Measurements from ENCODE around the gene NSMCE4A. TPM values are rescaled to one million over a fixed set of nuclear protein-coding genes. Genes with fewer than 3 reads are reported as not detected.

Gene NSMCE4A
- total and polyA plus RNA-seq, 9 of the 15 experiments (the other 6 are each of a cell fraction or from before 2014, with no cell fraction given) = 8.4 to 88.5 (median 46.4) TPM

GRCh38 chr10:121998462-121998861 lies 23.4 kb upstream of the NSMCE4A start (continued):
- no peak for TF ChIP-seq PHF20 (IDR thresholded peaks at IDR 0.05; ENCODE audit: partially characterized antibody)

GRCh38 chr10:121994429-121994941 lies 19.5 kb upstream of the NSMCE4A start:
- no peak overlapping the region for H2AFZ ChIP-seq (ENCODE audit: low read depth, low read length)
- DNase-seq (ENCODE audit: extremely low read depth in 1 of 4, low spot score in 3 of 4) = no peak
- 3% methylated on average over 7 of the region's 10 CpGs for WGBS (ENCODE audit: insufficient coverage, low coverage, missing lambda C conversion rate)
- H3K27me3 ChIP-seq (ENCODE audit: control insufficient read depth in 2 of 2, insufficient read depth in 2 of 2, low read length in 2 of 2) = peaks cover 6 to 26% of the 10 kb centered on the region in 2 experiments; a peak in 3 of 5 replicates
- no peaks in the 10 kb centered on the region for H3K79me2 ChIP-seq (ENCODE audit: control insufficient read depth, insufficient read depth, low read length)
- no peaks in the 10 kb centered on the region for H3K9me1 ChIP-seq (ENCODE audit: control insufficient read depth, insufficient read depth, low read length)
- H3K4me1 ChIP-seq (replicated peaks in 1 of 2; ENCODE audit: control insufficient read depth in 2 of 2, insufficient read depth in 2 of 2, low read length in 2 of 2) = no peaks in the 10 kb centered on the region
- H3K9ac ChIP-seq (ENCODE audit: insufficient read depth in 1 of 2, low read depth in 2 of 2, low read length in 2 of 2) = no peak overlapping the region
- H3K9me3 ChIP-seq (replicated peaks; ENCODE audit: control insufficient read depth, insufficient read depth, low read depth, low read length) = no peaks in the 10 kb centered on the region; the same call in 1 of the 2 replicates
- no peak overlapping the region for H3K27ac ChIP-seq (ENCODE audit: extremely low read depth, low read depth, low read length)
- no TSS peak for BruUV-seq (replicated peaks)
- no peaks in the 10 kb centered on the region for H4K20me1 ChIP-seq (replicated peaks; ENCODE audit: control insufficient read depth, insufficient read depth, low read length)
- POLR2A ChIA-PET = no interaction called here
- no peak overlapping the region for H3K4me3 ChIP-seq
- no peak for TF ChIP-seq KDM2B (CRISPR knock-in tag; IDR thresholded peaks at IDR 0.05)
- no peak for TF ChIP-seq XRCC3 (IDR thresholded peaks at IDR 0.05)
- TF ChIP-seq SLC30A9 (CRISPR knock-in tag; IDR thresholded peaks at IDR 0.05) = no peak
- TF ChIP-seq ZBTB5 (IDR thresholded peaks at IDR 0.05) = no peak
- TF ChIP-seq EGR1 (conservative IDR thresholded peaks at IDR 0.05) = no peak
- no peak for TF ChIP-seq RBFOX2 (IDR thresholded peaks at IDR 0.05; ENCODE audit: low read depth, low read length)
- no peak for TF ChIP-seq PHF21A (IDR thresholded peaks at IDR 0.05; ENCODE audit: borderline replicate concordance, low read depth)
- TF ChIP-seq SAFB2 (IDR thresholded peaks at IDR 0.05; ENCODE audit: borderline replicate concordance, low read depth, low read length, severe bottlenecking) = no peak
- no peak for TF ChIP-seq KAT7 (CRISPR knock-in tag; IDR thresholded peaks at IDR 0.05; ENCODE audit: borderline replicate concordance)
- no peak for TF ChIP-seq XRCC5 (IDR thresholded peaks at IDR 0.05; ENCODE audit: low read depth, low read length)
- TF ChIP-seq HMBOX1 (IDR thresholded peaks at IDR 0.05) = no peak
- TF ChIP-seq ZNF75A (CRISPR knock-in tag; IDR thresholded peaks at IDR 0.05) = no peak
- no peak for TF ChIP-seq ZNF436 (CRISPR knock-in tag; IDR thresholded peaks at IDR 0.05)
- H3K4me2 ChIP-seq (ENCODE audit: insufficient read depth, low read length) = no peak overlapping the region
- CTCF ChIA-PET (ENCODE audit: low intra/inter-chr PET ratio) = no interaction called here
- H3K36me3 ChIP-seq (ENCODE audit: control insufficient read depth, insufficient read depth, low read length) = no peaks in the 10 kb centered on the region
- ATAC-seq = no peak
- intact Hi-C loops (cut with micrococcal nuclease) = no loop called here
- in situ Hi-C loops (cut with MboI) = no loop called here
- no peak for FAIRE-seq

Data from K562 (cell line).